ENCODE measurements around the gene PRPF39. TPM values are rescaled to one million over a fixed set of nuclear protein-coding genes. Genes with fewer than 3 reads are reported as not detected.

Gene PRPF39
- total and polyA plus RNA-seq, 10 of the 15 experiments (the other 5 are each of a cell fraction or from before 2014, with no cell fraction given) = 22.1 to 91.7 (median 36.9) TPM

- TF ChIP-seq BCL3 (IDR thresholded peaks at IDR 0.05; ENCODE audit: borderline replicate concordance, insufficient read depth, low read depth, low read length, poor library complexity, severe bottlenecking) (no peak), SPI1 (IDR thresholded peaks at IDR 0.05; ENCODE audit: borderline replicate concordance, insufficient read depth, low read depth, low read length) (no peak), SMAD1 (IDR thresholded peaks at IDR 0.05; ENCODE audit: low read depth, partially characterized antibody) (no peak), KLF5 (IDR thresholded peaks at IDR 0.05; ENCODE audit: partially characterized antibody) (no peak), RBBP5 (conservative IDR thresholded peaks at IDR 0.05) (no peak), NR2C2 (IDR thresholded peaks at IDR 0.05; ENCODE audit: borderline replicate concordance, control insufficient read depth, insufficient read length, low read depth) (no peak), SRF (IDR thresholded peaks at IDR 0.05; ENCODE audit: low read depth in 2 of 2, low read length in 2 of 2) (no peak), USF1 (IDR thresholded peaks at IDR 0.05; ENCODE audit: borderline replicate concordance, extremely low read length, insufficient read depth, low read depth, low read length) (peak; percentile 91), BHLHE40 (IDR thresholded peaks at IDR 0.05; ENCODE audit: borderline replicate concordance in 1 of 2, low read depth in 2 of 2, low read length in 1 of 2) (peak in 1 of 2 experiments; percentile 90; a peak in 3 of 4 replicates), SUZ12 (IDR thresholded peaks at IDR 0.05; ENCODE audit: unreplicated experiment) (no peak), BACH1 (IDR thresholded peaks at IDR 0.05; ENCODE audit: borderline replicate concordance) (0 out of 2 replicates have a peak, but pooled peaks have one; percentile 48), PBX3 (IDR thresholded peaks at IDR 0.05; ENCODE audit: insufficient replicate concordance, low read depth, low read length) (no peak), MEF2B (IDR thresholded peaks at IDR 0.05; ENCODE audit: partially characterized antibody, poor library complexity, severe bottlenecking) (peak; percentile 76), IRF4 (IDR thresholded peaks at IDR 0.05; ENCODE audit: low read depth, low read length) (0 out of 2 replicates have a peak, but pooled peaks have one; percentile 39), ZBTB33 (IDR thresholded peaks at IDR 0.05) (no peak), SIX5 (IDR thresholded peaks at IDR 0.05; ENCODE audit: low read depth, low read length, severe bottlenecking) (no peak), TBL1XR1 (IDR thresholded peaks at IDR 0.05; ENCODE audit: low read depth, low read length) (0 out of 2 replicates have a peak, but pooled peaks have one; percentile 51), CTCF (IDR thresholded peaks at IDR 0.05 in 2 of 3, conservative IDR thresholded peaks at IDR 0.05 in 1 of 3; ENCODE audit: control insufficient read depth in 2 of 3, extremely low read depth in 1 of 3, insufficient read depth in 1 of 3, low read depth in 3 of 3, low read length in 3 of 3) (no peak), CHD2 (IDR thresholded peaks at IDR 0.05; ENCODE audit: borderline replicate concordance, low read depth, low read length) (no peak), ZNF384 (IDR thresholded peaks at IDR 0.05; ENCODE audit: borderline replicate concordance, low read depth, low read length) (no peak)
Measured at GRCh38 chr14:45083976-45084722, at the start of gene PRPF39 (continued).
